Stimulated activated CD8-positive, alpha-beta memory T cell treated with anti-CD3 and anti-CD28 coated beads, Interleukin-4, amount 100 ng/mL, for 1 hour (primary cell): ENCODE measurements around the gene CDH4.

Experiments
- DNase-seq, 2 donors: peaks; one replicate each; pipeline ENCODE4 v3.0.0-alpha.2; 2020; ENCODE audit warnings: low read depth in 2 of 2, low spot score in 1 of 2

CDH4 gene

GRCh38 chr20:61883857-61884393, 631.9 kb downstream of the CDH4 start:
- no peak for DNase-seq

GRCh38 chr20:61884571-61885389, 632.7 kb downstream of the CDH4 start:
- DNase-seq, result no peak

GRCh38 chr20:61885759-61886715, 634.0 kb downstream of the CDH4 start:
- DNase-seq, result no peak

GRCh38 chr20:61886721-61887595, 634.9 kb downstream of the CDH4 start:
- DNase-seq, result no peak

DNA sequence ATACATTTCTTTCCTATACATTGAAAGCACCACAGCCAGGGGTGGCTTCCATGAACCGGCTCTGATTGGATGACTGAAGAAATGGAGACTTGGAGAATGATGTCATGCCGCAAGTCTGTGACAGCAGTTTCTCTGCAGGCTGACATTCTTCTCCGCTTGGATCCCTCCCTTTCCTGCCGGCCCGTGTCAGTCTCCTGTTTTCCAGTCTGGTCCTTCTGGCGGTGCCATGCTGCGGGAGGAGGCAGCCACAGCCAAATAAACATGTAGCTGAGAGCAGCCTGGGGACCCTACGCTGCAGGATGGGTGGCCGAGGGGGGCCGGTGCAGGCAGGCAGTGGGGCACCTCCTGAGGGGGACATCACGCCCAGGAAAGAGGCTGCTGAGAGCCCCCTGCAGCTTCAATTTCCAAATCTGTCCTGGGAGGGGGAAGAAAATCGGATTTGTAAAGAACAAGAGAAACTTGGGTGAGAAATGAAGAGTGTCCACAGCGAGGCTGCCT, 635.6 kb downstream of the CDH4 start:
- DNase-seq, result no peak

DNA sequence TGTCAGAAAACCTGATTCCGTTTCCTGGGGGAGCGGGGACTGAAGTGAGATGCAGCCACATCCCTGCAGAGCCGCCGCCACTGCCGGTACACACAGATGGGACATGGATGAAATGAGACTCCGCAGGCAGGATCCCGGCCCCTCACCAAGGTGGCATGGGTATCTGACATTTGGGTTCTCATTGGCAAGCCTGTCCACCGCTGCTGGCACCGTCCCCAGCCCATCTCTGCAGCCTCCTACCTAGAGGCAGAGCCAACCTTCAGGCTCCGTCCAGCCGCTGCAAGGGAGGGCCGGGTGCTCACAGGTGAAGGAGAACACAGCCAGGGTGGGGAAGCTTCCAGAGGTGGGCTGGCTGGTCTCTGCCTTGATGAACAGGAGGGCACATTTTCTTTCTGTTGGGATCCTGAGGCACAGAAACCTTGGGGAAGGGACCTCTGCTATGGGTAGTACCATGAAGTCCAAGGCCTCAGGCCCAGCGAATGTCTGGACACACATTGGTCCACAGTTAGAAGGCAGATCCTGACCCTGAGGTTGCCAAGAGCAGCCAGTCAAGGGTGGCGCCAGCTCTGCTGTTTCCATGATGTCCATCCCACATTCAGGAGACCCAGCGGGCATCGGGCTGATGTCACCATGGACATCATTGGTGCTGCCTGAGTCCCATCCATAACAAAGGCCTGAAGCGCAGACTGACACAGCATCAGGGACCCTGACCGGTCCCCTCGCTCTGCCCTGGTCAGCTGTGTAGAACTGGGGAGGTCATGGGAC, 636.2 kb downstream of the CDH4 start:
- DNase-seq, result no peak

GRCh38 chr20:61889659-61890058, 637.6 kb downstream of the CDH4 start:
- no peak for DNase-seq

- DNase-seq, result no peak
These were observed 638.1 kb downstream of the CDH4 start for GRCh38 chr20:61890210-61890609.

GRCh38 chr20:61891476-61891875, 639.4 kb downstream of the CDH4 start:
- no peak for DNase-seq

DNA sequence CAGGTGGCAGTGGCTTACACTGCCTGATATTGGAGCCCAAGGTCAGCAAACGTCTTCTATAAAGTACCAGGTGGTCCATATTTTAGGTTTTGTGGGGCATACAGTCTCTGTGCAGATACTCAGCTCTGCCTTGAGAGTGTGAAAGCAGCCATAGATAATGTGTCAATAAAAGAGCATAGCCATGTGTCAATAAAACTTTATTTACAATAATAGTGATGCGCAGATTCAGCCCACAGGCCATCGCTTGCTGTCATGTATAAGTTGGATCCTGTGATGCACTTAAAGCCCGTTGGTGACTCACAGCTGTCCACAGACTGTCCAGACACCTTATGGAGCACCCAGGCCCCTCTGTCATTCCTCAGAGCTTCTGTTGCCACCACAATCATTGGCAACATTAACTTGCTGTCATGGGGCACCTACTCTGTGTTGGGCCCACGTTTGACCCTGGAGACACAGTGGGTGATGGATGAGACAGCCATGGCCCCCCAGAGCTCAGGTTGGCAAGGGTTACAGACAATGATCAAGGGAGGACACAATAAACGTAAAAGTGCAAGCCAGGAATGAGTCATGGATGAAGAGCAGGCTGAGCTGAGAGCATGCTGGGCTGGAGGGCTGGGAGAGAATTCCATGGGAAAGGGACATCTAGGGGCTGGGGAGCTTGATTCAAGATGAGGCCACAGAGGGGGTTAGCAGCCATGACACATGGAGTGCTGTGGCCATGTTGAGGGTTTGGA, 640.0 kb downstream of the CDH4 start:
- no peak for DNase-seq

GRCh38 chr20:61895016-61895415, 643.0 kb downstream of the CDH4 start:
- no peak for DNase-seq

- DNase-seq, result no peak
These were observed 643.6 kb downstream of the CDH4 start for GRCh38 chr20:61895686-61896057.

GRCh38 chr20:61896058-61896961, 644.2 kb downstream of the CDH4 start:
- DNase-seq, result no peak

- no peak for DNase-seq
These were observed 645.6 kb downstream of the CDH4 start for GRCh38 chr20:61897401-61898295.

GRCh38 chr20:61898405-61898804, 646.3 kb downstream of the CDH4 start:
- DNase-seq, result no peak

DNA sequence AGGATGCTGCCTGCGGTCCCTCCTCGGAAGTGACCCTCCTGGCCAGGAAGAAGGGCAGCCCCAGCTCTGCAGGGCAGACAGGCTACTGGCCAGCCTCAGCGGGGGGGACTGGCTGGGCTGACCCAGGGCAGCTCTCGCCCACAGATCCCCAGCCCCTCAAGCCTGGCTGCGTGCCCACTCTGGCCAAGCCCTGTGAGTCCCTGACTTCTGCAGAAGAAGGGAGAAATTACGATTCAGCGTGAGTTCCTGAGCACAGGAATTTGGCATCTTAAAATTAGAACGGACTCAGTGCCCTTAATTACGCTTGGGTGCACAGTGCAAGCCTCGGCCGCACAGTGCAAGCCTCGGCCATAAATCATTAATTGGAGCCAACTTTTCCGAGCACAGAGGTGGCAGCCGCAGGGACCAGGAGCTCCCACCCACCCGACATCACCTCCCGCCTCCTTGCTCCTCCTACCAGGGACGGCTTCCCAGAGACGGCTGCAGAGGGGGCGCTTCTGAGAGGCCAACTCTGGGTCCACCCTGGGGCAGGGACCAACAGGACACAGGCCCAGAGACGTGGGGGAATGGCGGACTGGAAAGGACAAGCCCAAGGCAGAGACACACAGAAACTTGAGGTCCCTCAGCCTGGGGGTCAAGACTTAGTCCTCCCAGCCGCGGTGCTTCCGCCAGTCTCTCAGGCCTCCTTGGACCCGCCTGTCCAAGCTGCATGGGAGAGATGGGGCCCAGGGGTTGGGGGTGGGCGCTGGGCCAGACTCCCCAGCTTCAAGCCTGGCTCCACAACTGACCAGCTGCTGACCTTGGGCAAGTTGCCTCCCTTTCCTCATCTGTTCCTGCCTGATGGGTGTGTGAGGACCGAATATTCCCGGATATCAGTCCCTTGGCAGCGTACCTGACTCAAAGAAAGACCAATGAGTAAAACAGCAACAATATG, 648.2 kb downstream of the CDH4 start:
- DNase-seq, result no peak
